ENCODE results near the gene PRG2.

DNA sequence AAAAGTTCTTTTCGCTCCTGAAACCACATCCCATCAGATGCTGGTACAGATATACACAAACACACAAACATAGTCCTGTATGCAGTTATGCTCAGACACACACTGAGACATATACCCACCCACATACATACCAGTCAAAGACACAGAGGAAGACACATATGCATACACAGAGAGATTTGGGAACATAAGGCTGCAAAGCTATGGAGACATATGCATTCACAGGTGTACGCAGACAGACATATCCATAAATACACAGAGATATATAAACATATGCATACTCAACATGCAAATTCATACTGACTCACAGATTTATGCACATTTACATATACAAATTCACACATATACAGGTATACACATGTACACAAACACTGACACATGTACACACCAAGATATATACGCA is 15.5 kb downstream of the PRG2 start:
- TF ChIP-seq, protein P1, sequence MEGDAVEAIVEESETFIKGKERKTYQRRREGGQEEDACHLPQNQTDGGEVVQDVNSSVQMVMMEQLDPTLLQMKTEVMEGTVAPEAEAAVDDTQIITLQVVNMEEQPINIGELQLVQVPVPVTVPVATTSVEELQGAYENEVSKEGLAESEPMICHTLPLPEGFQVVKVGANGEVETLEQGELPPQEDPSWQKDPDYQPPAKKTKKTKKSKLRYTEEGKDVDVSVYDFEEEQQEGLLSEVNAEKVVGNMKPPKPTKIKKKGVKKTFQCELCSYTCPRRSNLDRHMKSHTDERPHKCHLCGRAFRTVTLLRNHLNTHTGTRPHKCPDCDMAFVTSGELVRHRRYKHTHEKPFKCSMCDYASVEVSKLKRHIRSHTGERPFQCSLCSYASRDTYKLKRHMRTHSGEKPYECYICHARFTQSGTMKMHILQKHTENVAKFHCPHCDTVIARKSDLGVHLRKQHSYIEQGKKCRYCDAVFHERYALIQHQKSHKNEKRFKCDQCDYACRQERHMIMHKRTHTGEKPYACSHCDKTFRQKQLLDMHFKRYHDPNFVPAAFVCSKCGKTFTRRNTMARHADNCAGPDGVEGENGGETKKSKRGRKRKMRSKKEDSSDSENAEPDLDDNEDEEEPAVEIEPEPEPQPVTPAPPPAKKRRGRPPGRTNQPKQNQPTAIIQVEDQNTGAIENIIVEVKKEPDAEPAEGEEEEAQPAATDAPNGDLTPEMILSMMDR (IDR thresholded peaks at IDR 0.05) = no peak
- TF ChIP-seq ZFX (IDR thresholded peaks at IDR 0.05; ENCODE audit: borderline replicate concordance) = no peak

Data from 22Rv1 (cell line).